ENCODE measurements around the gene EVL.

The EVL gene

GRCh38 chr14:100074431-100075100 lies 9.3 kb downstream of the EVL start (continued):
- TF ChIP-seq ESRRG (CRISPR knock-in tag; IDR thresholded peaks at IDR 0.05), result no peak
- TF ChIP-seq CSRNP3 (CRISPR knock-in tag; IDR thresholded peaks at IDR 0.05), result no peak
- no peak for TF ChIP-seq GLIS3 (CRISPR knock-in tag; IDR thresholded peaks at IDR 0.05)

- TF ChIP-seq CSDC2 (CRISPR knock-in tag; IDR thresholded peaks at IDR 0.05), result no peak
- no peak for TF ChIP-seq CSRNP3 (CRISPR knock-in tag; IDR thresholded peaks at IDR 0.05)
- no peak for TF ChIP-seq CREB5 (CRISPR knock-in tag; IDR thresholded peaks at IDR 0.05; ENCODE audit: low read depth)
- no peak for TF ChIP-seq BACH2 (CRISPR knock-in tag; IDR thresholded peaks at IDR 0.05; ENCODE audit: borderline replicate concordance)
- TF ChIP-seq ZNF70 (CRISPR knock-in tag; IDR thresholded peaks at IDR 0.05), result no peak
- no peak for TF ChIP-seq OSR1 (CRISPR knock-in tag; IDR thresholded peaks at IDR 0.05)
- no peak for TF ChIP-seq ZNF8 (CRISPR knock-in tag; IDR thresholded peaks at IDR 0.05)
- TF ChIP-seq PPARA (CRISPR knock-in tag; IDR thresholded peaks at IDR 0.05; ENCODE audit: borderline replicate concordance), result no peak
- TF ChIP-seq ZC3H10 (CRISPR knock-in tag; IDR thresholded peaks at IDR 0.05), result no peak
- TF ChIP-seq ZFP30 (CRISPR knock-in tag; IDR thresholded peaks at IDR 0.05), result no peak
- no peak for TF ChIP-seq ISL1 (CRISPR knock-in tag; IDR thresholded peaks at IDR 0.05)
- TF ChIP-seq TCF4 (CRISPR knock-in tag; IDR thresholded peaks at IDR 0.05; ENCODE audit: borderline replicate concordance), result no peak
- TF ChIP-seq ZFP3 (CRISPR knock-in tag; IDR thresholded peaks at IDR 0.05), result no peak
- TF ChIP-seq TOX (CRISPR knock-in tag; IDR thresholded peaks at IDR 0.05; ENCODE audit: borderline replicate concordance), result no peak
- TF ChIP-seq PATZ1 (CRISPR knock-in tag; IDR thresholded peaks at IDR 0.05; ENCODE audit: borderline replicate concordance), result no peak
- no peak for TF ChIP-seq ARNTL (CRISPR knock-in tag; IDR thresholded peaks at IDR 0.05; ENCODE audit: borderline replicate concordance, low read depth)
- no peak for TF ChIP-seq ZNF565 (CRISPR knock-in tag; conservative IDR thresholded peaks at IDR 0.05; ENCODE audit: low read depth)
- no peak for TF ChIP-seq TSHZ2 (CRISPR knock-in tag; IDR thresholded peaks at IDR 0.05)
- no peak for TF ChIP-seq SNAI2 (CRISPR knock-in tag; IDR thresholded peaks at IDR 0.05)
- TF ChIP-seq ESRRG (CRISPR knock-in tag; IDR thresholded peaks at IDR 0.05), result no peak
- no peak for ATAC-seq
These were observed 10.5 kb downstream of the EVL start for GRCh38 chr14:100075681-100076080.

GRCh38 chr14:100076133-100076532 lies 10.9 kb downstream of the EVL start:
- TF ChIP-seq ZFP30 (CRISPR knock-in tag; IDR thresholded peaks at IDR 0.05), result no peak
- TF ChIP-seq ZNF70 (CRISPR knock-in tag; IDR thresholded peaks at IDR 0.05), result no peak
- TF ChIP-seq TCF4 (CRISPR knock-in tag; IDR thresholded peaks at IDR 0.05; ENCODE audit: borderline replicate concordance), result no peak
- no peak for TF ChIP-seq PPARA (CRISPR knock-in tag; IDR thresholded peaks at IDR 0.05; ENCODE audit: borderline replicate concordance)
- TF ChIP-seq ZNF8 (CRISPR knock-in tag; IDR thresholded peaks at IDR 0.05), result no peak
- no peak for TF ChIP-seq ESRRG (CRISPR knock-in tag; IDR thresholded peaks at IDR 0.05)
- TF ChIP-seq PATZ1 (CRISPR knock-in tag; IDR thresholded peaks at IDR 0.05; ENCODE audit: borderline replicate concordance), result no peak
- TF ChIP-seq ISL1 (CRISPR knock-in tag; IDR thresholded peaks at IDR 0.05), result no peak
- no peak for TF ChIP-seq ZFP3 (CRISPR knock-in tag; IDR thresholded peaks at IDR 0.05)
- TF ChIP-seq BACH2 (CRISPR knock-in tag; IDR thresholded peaks at IDR 0.05; ENCODE audit: borderline replicate concordance), result no peak
- no peak for TF ChIP-seq ZC3H10 (CRISPR knock-in tag; IDR thresholded peaks at IDR 0.05)
- TF ChIP-seq CSRNP3 (CRISPR knock-in tag; IDR thresholded peaks at IDR 0.05), result no peak
- no peak for TF ChIP-seq SNAI2 (CRISPR knock-in tag; IDR thresholded peaks at IDR 0.05)
- ATAC-seq, result peak; percentile 55

Measured in SK-N-SH treated with all-trans-retinoic acid at 6 μM for 48 hours (cell line).